Measurements from ENCODE around the gene DDX41.

DDX41 gene

GRCh38 chr5:177469750-177470525 lies 46.8 kb downstream of the DDX41 start:
- DNase-seq (ENCODE audit: low read depth): no peak
- TF ChIP-seq CTCF (conservative IDR thresholded peaks at IDR 0.05; ENCODE audit: low read depth, low read length): no peak
- H3K4me3 ChIP-seq (ENCODE audit: low read length): no peak overlapping the region

DNA sequence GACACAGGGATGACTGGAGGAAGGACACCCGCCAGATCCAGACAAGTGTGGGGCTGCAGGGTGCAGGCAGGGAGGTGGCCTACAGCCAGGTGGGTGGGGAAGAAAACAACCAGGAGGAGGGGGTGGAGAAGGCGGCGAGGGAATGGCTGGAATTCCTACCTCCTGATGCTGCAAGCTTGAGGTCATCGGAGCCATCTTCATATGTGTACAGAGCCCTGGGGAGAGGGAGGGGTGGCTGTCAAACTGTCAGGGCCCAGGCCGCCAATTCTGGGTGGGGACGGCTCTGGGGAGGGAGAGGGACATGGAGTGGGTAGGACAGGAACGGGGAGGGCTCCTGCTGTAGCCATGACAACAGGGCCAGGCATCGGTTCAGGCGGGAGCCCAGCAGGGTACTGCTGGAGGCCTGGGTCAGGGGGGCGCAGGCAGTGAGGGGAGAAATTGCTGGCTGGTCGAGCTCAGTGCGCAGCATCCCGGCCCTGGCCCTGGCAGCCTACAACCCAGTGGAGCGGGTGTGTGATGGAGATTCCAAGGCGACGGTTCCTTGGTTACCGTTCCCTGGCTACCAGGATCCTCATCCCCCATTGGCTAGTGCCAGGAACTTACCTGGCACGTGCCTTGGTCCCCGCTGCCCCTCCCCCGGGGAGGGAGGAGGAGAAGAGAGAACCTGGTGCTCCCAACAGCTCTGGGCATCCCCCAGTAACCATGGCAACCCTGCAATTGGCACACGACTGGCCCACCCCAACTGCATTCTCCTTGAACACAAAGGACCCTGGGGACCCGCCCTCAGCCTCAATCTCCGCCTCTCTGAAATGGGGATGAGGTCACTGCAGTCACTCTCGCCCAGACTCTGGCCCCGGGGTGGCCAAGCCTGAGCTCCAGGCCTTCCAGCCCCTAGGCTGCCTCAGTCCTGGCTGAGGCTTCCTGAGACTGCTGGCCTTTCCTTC lies 47.8 kb downstream of the DDX41 start:
- no peak for DNase-seq (ENCODE audit: low read depth)
- no peak overlapping the region for H3K4me3 ChIP-seq (ENCODE audit: low read length)

GRCh38 chr5:177468329-177468684 lies 48.5 kb downstream of the DDX41 start:
- no peak for TF ChIP-seq CTCF (conservative IDR thresholded peaks at IDR 0.05; ENCODE audit: low read depth, low read length)
- no peak for DNase-seq (ENCODE audit: low read depth)
- no peak overlapping the region for H3K4me3 ChIP-seq (ENCODE audit: low read length)

More for the DNA sequence above, 47.8 kb downstream of the DDX41 start:
- TF ChIP-seq CTCF (conservative IDR thresholded peaks at IDR 0.05; ENCODE audit: low read depth, low read length): no peak

GRCh38 chr5:177467436-177467835 lies 49.3 kb downstream of the DDX41 start:
- DNase-seq (ENCODE audit: low read depth): no peak
- TF ChIP-seq CTCF (conservative IDR thresholded peaks at IDR 0.05; ENCODE audit: low read depth, low read length): no peak
- no peak overlapping the region for H3K4me3 ChIP-seq (ENCODE audit: low read length)

DNA sequence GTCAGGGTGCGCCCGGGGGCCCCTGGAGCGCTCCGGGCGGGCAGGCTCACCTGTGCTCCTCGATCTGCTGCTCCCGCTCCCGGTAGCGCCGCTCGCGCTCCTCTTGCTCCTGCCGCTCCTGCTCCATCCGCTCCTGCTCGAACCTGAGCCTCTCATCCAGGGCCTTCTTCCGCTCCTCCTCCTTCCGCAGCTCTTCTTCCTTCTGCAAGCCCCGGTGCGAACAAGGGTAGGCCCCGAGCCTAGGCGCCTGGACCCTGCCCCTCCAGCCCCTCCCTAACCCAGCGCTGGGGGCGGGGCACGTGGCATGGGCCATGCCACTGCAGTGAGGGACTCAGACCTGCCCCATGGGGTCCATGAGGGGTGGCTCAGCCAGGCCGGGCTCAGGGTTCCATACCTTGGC lies 49.9 kb downstream of the DDX41 start:
- no peak for TF ChIP-seq CTCF (conservative IDR thresholded peaks at IDR 0.05; ENCODE audit: low read depth, low read length)
- no peak for DNase-seq (ENCODE audit: low read depth)
- no peak overlapping the region for H3K4me3 ChIP-seq (ENCODE audit: low read length)

GRCh38 chr5:177465044-177465443 lies 51.7 kb downstream of the DDX41 start:
- no peak for TF ChIP-seq CTCF (conservative IDR thresholded peaks at IDR 0.05; ENCODE audit: low read depth, low read length)
- H3K4me3 ChIP-seq (ENCODE audit: low read length): no peak overlapping the region
- DNase-seq (ENCODE audit: low read depth): no peak
